ENCODE data around the gene CCDC191.

The CCDC191 gene

GRCh38 chr3:114022145-114022802 is 34.1 kb downstream of the CCDC191 start:
- POLR2A ChIA-PET = no interaction called here
- TF ChIP-seq INSM2 (tag by site-specific recombination; IDR thresholded peaks at IDR 0.05) (no peak), ZNF518A (tag by site-specific recombination; conservative IDR thresholded peaks at IDR 0.05; ENCODE audit: low read depth) (no peak), ZNF10 (tag by site-specific recombination; IDR thresholded peaks at IDR 0.05) (no peak), ZNF157 (tag by site-specific recombination; IDR thresholded peaks at IDR 0.05) (no peak), ZNF510 (tag by site-specific recombination; IDR thresholded peaks at IDR 0.05; ENCODE audit: insufficient replicate concordance) (no peak), ZNF629 (tag by site-specific recombination; IDR thresholded peaks at IDR 0.05) (no peak), FEZF1 (tag by site-specific recombination; IDR thresholded peaks at IDR 0.05) (peak; percentile 29; the same call in 1 of the 2 replicates), ZNF707 (tag by site-specific recombination; IDR thresholded peaks at IDR 0.05) (no peak), ZNF776 (tag by site-specific recombination; IDR thresholded peaks at IDR 0.05; ENCODE audit: borderline replicate concordance) (no peak), TCF7L2 (IDR thresholded peaks at IDR 0.05; ENCODE audit: borderline replicate concordance, low read depth, low read length) (no peak), ZNF530 (tag by site-specific recombination; IDR thresholded peaks at IDR 0.05; ENCODE audit: low read depth) (no peak), ZNF843 (tag by site-specific recombination; IDR thresholded peaks at IDR 0.05) (0 out of 2 replicates have a peak, but pooled peaks have one; percentile 20), ZFP41 (tag by site-specific recombination; IDR thresholded peaks at IDR 0.05; ENCODE audit: borderline replicate concordance) (no peak), ZBTB10 (tag by site-specific recombination; IDR thresholded peaks at IDR 0.05) (no peak), ZNF366 (tag by site-specific recombination; conservative IDR thresholded peaks at IDR 0.05) (peak; percentile 28; the same call in 1 of the 2 replicates), ZNF335 (tag by site-specific recombination; conservative IDR thresholded peaks at IDR 0.05) (no peak), GLIS2 (tag by site-specific recombination; IDR thresholded peaks at IDR 0.05) (no peak), KLF9 (tag by site-specific recombination; IDR thresholded peaks at IDR 0.05; ENCODE audit: low read depth) (no peak), WT1 (tag by site-specific recombination; IDR thresholded peaks at IDR 0.05) (no peak), ZNF560 (tag by site-specific recombination; IDR thresholded peaks at IDR 0.05; ENCODE audit: borderline replicate concordance) (no peak), ZFHX2 (tag by site-specific recombination; conservative IDR thresholded peaks at IDR 0.05) (no peak), ZNF433 (tag by site-specific recombination; IDR thresholded peaks at IDR 0.05; ENCODE audit: low read depth) (no peak), ZNF48 (tag by site-specific recombination; IDR thresholded peaks at IDR 0.05) (no peak)
- TF ChIP-seq, protein P1, sequence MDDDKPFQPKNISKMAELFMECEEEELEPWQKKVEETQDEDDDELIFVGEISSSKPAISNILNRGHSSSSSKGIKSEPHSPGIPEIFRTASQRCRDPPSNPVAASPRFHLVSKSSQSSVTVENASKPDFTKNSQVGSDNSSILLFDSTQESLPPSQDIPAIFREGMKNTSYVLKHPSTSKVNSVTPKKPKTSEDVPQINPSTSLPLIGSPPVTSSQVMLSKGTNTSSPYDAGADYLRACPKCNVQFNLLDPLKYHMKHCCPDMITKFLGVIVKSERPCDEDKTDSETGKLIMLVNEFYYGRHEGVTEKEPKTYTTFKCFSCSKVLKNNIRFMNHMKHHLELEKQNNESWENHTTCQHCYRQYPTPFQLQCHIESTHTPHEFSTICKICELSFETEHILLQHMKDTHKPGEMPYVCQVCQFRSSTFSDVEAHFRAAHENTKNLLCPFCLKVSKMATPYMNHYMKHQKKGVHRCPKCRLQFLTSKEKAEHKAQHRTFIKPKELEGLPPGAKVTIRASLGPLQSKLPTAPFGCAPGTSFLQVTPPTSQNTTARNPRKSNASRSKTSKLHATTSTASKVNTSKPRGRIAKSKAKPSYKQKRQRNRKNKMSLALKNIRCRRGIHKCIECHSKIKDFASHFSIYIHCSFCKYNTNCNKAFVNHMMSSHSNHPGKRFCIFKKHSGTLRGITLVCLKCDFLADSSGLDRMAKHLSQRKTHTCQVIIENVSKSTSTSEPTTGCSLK (tag by site-specific recombination; IDR thresholded peaks at IDR 0.05) = no peak

More at GRCh38 chr3:114022145-114022802, 34.1 kb downstream of the CCDC191 start:
- Histone ChIP-seq H3K4me3 (ENCODE audit: low read depth, low read length) (no peak overlapping the region), H3K9me3 (ENCODE audit: control insufficient read depth, insufficient read depth, low read depth, low read length) (no peaks in the 10 kb centered on the region), H3K27ac (ENCODE audit: extremely low read depth, low read depth, low read length) (no peak overlapping the region), H3K36me3 (ENCODE audit: control insufficient read depth in 2 of 2, insufficient read depth in 1 of 2, low read length in 2 of 2) (no peaks in the 10 kb centered on the region), H3K4me1 (ENCODE audit: control insufficient read depth, insufficient read depth, low read length) (no peaks in the 10 kb centered on the region)
- CTCF ChIA-PET = no interaction called here
